ENCODE results near the gene SDR42E1.

The SDR42E1 gene

GRCh38 chr16:82040296-82040695 lies 29.0 kb upstream of the SDR42E1 start:
- no peak for TF ChIP-seq CTCF (IDR thresholded peaks at IDR 0.05; ENCODE audit: low read length, missing control alignments)
- H3K4me3 ChIP-seq (replicated peaks; ENCODE audit: low read depth, low read length), result no peak overlapping the region
- DNase-seq (ENCODE audit: low read depth), result no peak

GRCh38 chr16:82037666-82038065 lies 26.4 kb upstream of the SDR42E1 start:
- no peak overlapping the region for H3K4me3 ChIP-seq (replicated peaks; ENCODE audit: low read depth, low read length)
- no peak for DNase-seq (ENCODE audit: low read depth)

GRCh38 chr16:82037251-82037650 lies 26.0 kb upstream of the SDR42E1 start:
- no peak for DNase-seq (ENCODE audit: low read depth)
- no peak for TF ChIP-seq CTCF (IDR thresholded peaks at IDR 0.05; ENCODE audit: low read length, missing control alignments)
- H3K4me3 ChIP-seq (replicated peaks; ENCODE audit: low read depth, low read length), result no peak overlapping the region

More at GRCh38 chr16:82037666-82038065, 26.4 kb upstream of the SDR42E1 start:
- TF ChIP-seq CTCF (IDR thresholded peaks at IDR 0.05; ENCODE audit: low read length, missing control alignments), result no peak

- no peak for DNase-seq (ENCODE audit: low read depth)
- no peak for TF ChIP-seq CTCF (IDR thresholded peaks at IDR 0.05; ENCODE audit: low read length, missing control alignments)
- no peak within 1 kb of the TSS for H3K4me3 ChIP-seq (replicated peaks; ENCODE audit: low read depth, low read length)
Observed at GRCh38 chr16:82034981-82035612, 23.8 kb upstream of the SDR42E1 start, which contains the start of gene HSD17B2. Gene HSD17B2, plus strand, starts transcription at chr16:82035253. Its CDS starts 172 bp downstream, at chr16:82035425.

- no peak for TF ChIP-seq CTCF (IDR thresholded peaks at IDR 0.05; ENCODE audit: low read length, missing control alignments)
- no peak for DNase-seq (ENCODE audit: low read depth)
- H3K4me3 ChIP-seq (replicated peaks; ENCODE audit: low read depth, low read length), result no peak overlapping the region
Observed at GRCh38 chr16:82033683-82034300, 22.5 kb upstream of the SDR42E1 start.

- H3K4me3 ChIP-seq (replicated peaks; ENCODE audit: low read depth, low read length), result no peak overlapping the region
- TF ChIP-seq CTCF (IDR thresholded peaks at IDR 0.05; ENCODE audit: low read length, missing control alignments), result no peak
- no peak for DNase-seq (ENCODE audit: low read depth)
Observed at GRCh38 chr16:82033006-82033405, 21.7 kb upstream of the SDR42E1 start.

Data from fibroblast of pulmonary artery (primary cell).